GM18502 (cell line): ENCODE data around the gene B3GNT8.
"Not testable (repeated sequence)": the region's sequence is repeated elsewhere in the genome, so short reads cannot be mapped to it uniquely, and the experiment has no call there.

Experiments used
- ATAC-seq: cut with Tn5 transposase; IDR thresholded peaks from one replicate; pipeline ENCODE4 v1.9.1; 2021; ENCODE audit warnings: mild to moderate bottlenecking; ENCODE audit not compliant: unreplicated experiment, poor library complexity

B3GNT8 gene

DNA sequence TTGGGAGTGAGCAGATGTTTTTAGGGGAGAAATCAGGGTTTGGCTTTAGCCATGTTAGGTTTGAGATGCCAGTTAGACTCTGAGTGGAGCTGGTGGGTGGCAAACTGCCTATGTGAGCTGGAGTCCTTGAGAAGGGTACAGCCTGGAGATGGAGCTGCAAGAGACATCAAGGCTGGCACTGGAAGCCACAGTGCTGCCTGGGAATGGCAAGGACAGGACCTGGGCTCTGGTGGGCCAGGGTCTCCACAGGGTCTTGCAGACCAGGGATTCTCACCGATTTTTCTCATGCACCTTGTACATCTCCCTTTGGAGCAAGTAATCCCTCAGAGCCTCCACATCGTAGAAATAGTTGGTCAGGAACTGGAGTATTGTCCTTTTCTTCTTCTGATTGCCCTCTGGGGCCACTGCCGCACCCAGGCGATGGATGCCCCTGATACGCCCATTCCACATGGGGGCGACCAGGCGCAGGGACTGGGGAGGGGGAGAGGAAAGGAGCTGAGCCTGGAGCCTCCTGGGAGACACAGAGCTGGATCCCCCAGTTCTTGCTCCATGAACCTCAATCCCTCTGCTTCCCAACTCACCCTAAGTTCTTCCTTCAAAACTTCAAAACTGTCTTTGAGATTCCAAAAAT is 10.9 kb upstream of the B3GNT8 start:
- ATAC-seq, result no peak

DNA sequence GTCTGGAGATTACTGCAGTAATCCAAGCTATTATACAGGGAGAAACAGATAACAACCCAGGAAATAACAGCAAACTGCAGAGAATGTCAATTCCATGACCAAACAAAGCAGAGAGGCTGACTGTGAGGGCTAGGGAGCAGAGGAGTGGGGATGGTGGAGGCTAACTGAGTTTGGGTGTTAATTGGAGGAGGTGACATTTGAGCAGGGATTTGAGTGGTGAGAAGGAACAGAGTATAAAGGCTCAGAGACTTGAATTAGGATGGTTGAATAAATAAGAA is 9.4 kb upstream of the B3GNT8 start:
- ATAC-seq, result no peak

DNA sequence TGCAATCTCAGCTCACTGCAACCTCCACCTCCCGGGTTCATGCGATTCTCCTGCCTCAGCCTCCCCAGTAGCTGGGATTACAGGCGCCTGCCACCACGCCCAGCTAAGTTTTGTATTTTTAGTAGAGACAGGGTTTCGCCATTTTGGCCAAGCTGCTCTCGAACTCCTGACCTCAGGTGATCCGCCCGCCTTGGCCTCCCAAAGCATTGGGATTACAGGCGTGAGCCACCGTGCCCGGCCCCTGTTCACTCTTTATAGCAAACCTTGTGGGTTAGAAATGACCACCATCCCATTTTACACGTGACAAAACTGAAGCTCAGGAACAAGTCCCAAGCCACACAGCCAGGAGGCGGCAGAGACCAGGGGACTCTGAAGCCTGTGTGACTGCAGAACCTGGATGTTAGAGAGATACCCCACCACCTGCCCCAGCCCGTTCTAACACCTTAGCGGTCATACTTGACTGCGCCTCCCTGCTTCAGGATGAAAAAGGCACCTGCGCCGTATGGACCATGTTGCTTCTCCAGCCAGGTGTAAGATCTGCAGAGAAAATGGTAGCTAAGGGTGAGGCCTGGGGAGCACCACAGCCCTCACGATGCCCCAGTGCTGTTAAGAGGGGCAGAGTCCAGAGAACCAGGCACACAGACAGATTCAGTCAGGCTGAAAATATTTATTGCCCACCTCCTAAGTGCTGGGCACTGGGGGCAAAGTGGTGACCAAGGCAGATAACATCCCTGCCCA is 8.9 kb upstream of the B3GNT8 start:
- ATAC-seq, result no peak

DNA sequence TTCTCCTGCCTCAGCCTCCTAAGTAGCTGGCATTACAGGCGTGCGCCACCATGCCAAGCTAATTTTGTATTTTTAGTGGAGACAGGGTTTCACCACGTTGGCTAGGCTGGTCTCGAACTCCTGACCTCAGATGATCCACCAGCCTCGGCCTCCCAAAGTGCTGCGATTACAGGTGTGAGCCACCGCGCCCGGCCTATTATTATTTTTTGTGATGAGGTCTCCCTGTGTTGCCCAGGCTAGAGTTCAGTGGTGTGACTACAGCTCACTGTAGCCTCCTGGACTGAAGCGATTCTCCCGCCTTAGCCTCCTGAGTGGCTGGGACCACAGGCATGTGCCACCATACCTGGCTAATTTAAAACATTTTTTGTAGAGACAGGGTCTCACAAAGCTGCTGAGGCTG is 8.2 kb upstream of the B3GNT8 start:
- ATAC-seq, result not testable (repeated sequence)

DNA sequence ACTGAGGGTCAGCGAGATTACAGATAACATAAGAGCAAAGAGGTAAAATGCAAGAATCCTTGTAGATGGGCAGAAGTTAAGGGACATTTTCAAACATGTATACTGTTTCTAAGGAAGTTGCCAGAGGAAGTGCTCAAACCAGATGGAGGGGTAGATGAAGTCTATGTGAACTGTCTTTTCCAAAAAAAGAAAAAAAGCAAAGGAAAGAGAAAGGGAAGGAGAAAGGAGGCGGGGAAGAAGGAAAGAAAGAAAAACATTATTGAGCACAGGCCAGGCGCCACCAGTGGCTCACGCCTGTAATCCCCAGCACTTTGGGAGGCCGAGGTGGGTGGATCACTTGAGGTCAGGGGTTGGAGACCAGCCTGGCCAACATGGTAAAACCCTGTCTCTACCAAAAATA is 7.3 kb upstream of the B3GNT8 start:
- no peak for ATAC-seq

DNA sequence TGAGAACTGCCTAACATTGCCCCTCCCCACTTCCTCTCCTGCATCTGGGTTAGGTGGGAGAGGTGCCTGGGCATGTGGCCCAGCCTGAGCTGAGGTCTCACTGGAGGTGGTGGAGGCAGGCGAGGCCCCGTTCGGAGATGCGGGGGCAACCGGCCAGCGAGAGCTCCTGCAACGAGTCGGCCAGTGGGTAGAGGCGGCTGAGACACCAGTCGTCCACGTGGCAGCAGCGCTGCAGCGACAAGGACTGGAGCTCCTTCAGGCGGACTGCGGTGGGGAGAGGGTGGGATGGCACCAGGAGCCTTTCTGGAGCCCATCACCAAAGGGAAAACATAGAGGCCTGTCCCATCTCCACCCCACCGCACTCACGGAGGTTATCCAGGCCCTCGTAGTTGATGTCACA is 6.0 kb upstream of the B3GNT8 start:
- no peak for ATAC-seq

DNA sequence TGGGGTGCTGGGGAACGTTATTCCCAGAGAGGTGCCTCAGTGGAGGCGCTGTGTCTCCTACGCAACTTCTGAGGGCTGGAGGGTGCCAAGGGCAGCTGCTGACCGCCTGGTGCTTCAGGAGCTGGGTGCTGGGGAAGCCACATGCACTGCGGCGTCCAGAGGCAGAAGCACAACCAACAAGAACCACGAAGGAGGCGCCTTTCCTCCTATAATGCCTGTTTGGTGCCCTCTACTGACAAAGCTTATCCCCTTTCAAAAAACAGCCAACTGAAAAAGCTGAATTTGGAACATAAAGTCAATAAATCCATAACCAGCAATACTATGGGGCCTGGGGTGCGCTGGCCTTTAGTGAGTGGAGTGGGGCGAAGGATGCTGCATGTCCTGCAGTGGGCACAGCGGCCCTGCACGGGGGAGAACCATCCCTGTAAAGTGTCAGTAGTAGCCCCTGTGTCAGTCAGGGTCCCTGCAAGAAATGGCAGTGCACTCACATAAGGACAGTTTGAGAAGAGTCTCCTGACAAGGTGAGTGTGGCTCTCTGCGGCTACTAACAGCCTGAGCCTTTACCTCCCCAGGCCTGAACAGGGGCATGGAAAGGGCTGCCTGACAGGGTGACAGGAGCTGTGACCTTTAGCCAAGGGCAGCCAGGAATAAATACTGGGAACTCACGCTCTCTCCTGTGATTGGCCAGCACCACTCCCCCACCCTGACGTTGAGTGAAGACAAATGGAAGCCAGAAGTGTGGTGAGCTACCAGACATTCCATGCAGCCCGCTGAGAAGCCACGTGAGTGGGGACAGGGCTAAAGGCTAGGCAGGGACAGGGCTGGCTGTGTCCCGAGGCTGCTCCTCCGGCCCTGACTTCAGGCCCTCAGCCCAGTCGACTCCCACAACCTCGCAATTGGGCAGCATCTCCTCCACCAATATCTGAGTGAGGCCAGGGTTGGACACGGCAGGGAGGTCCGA is 4.5 kb upstream of the B3GNT8 start:
- no peak for ATAC-seq

DNA sequence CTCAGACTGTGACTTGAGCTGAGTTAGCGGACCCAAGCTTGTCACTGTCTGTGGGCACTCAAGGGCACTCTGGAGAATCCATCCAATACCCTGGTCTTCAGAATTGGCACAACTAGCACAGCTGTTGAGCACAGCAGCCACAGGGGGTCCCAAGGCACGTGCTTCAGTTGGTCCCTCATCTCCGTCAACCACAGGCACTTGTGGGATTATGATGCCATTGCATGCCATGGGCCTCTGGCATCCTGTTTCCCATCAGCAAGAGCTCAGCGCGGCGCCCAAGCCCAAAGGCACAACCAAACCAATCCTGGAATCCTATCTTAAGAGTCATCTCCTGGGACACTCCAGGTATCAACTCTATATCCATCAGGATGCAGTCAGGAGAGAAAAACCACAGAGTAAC is 3.7 kb upstream of the B3GNT8 start:
- ATAC-seq, result no peak

DNA sequence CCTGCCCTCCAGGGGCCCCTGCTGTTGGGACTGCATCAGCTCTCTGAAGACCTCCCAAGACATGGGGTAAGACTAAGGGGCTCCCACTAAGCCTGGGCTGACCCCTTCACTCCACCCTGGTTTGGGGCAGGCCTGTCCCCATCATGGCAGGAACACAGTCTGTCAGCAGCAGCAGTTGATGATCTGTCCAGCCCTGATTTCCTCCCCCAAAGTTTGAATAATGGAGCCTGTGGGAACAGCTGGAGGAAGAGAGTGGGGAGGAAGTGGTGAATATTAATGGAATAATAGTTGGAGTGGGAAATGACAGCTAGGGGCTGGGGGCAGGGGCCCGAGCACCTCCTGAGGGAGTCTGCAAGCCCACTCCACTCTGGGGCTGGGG is 1.3 kb upstream of the B3GNT8 start:
- ATAC-seq, result no peak

DNA sequence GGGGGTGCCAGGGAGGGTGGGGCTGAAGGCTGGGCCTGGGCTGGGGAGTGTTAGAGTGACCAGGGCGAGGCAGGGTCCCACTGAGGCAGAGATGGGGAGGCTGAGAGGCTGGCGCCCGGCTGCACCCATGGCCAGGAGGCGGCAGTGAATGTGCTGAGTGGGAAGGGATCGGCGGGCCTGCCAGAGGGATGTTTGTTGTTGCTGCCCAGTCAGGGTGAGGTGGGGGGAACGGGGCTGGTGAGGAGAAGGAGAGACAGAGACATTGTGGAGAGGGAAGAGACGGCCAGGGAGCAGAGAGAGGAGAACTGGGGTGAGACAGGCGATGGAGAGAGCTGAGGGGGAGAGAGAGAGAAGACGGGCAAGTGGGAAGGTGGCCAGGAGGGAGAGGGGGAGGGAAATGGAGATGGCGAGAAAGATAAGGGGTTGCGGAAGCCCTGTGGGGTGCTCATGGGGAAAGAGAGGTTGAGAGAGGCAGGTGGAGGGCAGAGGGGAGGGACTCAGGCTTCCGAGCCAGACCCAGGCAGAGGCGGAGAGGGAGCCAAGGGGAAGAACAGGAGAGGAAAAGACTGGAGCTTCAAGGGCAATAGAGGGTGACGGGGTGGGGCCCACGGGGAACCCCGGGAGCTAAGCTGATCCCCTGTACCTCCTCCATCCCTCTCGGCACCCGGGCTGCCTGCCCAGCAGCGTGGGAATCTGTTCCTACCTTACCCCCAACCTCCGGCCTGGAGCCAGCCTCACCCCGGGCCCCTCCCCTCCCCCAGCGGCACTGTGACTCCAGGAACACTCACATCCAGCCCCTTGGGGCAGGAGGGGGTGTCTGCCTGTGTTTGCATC is 690 bp upstream of the B3GNT8 start:
- peak; percentile 11 for ATAC-seq

DNA sequence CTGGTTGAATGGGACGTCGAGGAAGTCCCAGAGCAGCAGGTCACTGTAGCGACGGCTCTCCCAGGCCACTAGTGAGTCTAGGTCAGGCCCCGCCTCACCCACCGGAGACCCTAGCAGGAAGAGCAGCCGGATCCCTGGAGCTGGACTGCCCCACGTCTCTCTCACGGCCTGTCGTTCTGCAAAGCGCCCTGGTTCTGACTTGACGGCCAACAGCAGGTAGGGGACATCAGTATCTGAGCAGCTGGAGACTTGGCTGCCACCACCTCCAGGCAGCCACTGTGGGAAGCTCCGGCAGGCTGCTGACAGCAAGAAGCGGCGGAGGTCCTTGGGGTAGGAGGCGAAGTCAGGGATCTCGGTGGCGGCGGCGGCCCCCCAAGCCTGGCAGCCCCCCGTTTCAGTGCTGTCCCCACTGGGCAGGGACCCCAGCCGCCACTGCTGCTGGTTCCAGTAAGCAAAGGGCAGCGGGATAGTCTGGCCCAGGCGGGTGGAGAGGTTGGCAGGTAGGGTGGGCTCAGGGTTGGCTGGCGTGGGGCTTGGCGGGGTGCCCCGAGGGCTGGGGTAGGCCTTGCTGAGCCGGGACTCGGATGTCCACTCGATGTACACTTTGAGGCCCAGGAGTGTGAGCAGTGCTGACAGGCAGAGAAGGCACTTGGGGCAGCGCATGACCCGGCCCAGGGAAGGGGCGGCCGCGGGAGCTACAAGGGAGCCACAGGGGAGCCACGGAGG is 895 bp downstream of the B3GNT8 start:
- ATAC-seq, result no peak

DNA sequence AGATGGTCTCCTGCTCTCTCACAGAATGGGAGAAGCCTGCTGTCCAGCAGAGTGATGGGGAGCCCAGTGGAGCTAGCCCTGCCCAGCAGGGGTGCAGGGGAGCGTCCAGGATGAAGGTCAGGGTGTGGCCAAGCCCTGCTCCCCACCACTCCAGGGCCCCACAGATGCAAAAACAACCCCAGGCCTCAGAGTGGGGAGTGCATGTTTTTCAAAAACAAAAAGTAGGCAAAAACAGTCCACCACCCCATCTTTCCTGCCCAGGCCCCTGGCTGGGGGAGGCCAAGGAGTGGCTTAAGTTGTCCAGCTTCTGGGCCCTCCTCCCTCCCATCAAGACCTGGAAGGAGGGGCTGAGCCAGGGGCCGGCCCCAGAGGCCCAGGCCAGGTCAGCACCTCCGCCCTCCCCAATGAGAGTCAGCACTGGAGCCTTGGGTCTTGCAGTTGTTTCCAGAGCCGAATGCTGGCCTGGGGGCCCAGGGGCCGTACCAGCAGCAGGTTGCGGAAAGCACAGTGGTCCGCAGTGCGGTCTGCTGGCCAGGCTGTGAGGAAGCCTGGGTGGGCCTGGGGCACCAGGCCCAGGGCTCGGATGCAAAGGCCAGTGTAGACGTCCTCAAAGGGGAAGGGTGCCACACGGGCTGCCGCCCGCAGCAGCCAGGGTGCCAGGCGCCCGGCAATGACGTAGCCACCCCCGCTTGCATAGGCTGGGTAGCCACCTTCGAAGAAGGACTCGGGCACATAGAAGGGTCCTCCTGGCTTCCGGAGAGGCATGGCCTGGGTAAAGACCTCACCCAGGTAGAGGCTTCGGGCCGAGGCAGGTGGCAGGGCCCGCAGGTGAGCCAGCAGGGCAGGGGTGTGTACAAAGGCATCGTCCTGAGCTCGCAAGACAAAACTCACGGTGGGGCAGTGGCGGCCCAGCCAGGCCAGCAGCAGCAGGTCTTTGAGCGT is 1.7 kb downstream of the B3GNT8 start:
- no peak for ATAC-seq

DNA sequence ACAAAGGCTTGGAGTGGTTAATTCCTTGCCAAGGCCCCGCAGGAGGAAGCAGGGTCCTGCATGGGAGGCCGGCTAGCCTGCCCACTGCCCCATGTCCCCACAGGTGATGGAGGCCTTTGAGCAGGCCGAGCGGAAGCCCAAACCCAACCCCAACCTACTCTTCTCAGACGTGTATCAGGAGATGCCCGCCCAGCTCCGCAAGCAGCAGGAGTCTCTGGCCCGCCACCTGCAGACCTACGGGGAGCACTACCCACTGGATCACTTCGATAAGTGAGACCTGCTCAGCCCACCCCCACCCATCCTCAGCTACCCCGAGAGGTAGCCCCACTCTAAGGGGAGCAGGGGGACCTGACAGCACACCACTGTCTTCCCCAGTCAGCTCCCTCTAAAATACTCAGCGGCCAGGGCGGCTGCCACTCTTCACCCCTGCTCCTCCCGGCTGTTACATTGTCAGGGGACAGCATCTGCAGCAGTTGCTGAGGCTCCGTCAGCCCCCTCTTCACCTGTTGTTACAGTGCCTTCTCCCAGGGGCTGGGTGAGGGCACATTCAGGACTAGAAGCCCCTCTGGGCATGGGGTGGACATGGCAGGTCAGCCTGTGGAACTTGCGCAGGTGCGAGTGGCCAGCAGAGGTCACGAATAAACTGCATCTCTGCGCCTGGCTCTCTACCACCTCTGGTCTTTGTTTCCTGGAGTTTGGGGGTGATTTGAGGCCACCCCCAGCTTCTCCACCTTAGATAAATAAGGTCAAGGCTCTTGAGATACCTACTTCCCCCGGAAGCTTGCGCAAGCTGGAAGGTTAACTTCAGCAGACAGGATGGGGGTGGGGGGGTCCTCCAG is 2.6 kb downstream of the B3GNT8 start:
- no peak for ATAC-seq

DNA sequence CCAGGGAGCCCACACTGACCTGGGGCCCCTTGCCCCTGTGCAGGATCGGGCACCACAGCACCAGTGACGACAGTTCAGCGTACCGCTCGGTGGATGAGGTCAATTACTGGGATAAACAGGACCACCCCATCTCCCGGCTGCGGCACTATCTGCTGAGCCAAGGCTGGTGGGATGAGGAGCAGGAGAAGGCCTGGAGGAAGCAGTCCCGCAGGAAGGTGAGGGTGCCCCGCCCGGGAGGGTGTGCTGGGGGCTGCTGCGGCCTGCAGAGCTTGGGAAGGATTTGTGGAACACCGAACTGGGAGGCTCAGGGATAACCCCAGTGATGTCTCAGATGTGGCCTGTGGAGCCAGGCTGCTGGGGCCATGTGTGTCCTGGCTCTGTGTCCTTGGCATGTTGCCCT is 4.2 kb downstream of the B3GNT8 start:
- no peak for ATAC-seq

DNA sequence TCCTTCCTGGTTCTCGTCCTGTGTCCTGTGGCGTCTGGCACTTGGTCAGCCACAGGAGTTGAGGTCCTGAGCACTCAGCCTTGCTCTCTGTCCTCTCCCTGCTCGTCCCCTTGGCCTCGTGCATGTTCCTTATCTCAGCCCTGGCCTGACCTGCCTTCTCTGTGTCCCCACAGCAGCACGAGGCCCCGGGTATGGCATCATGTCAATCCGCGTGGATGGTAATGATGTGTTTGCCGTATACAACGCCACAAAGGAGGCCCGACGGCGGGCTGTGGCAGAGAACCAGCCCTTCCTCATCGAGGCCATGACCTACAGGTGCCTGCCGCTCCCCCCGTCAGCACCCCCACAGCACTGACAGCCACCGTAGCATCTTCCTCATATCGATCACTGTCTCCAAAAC is 4.7 kb downstream of the B3GNT8 start:
- ATAC-seq, result no peak

DNA sequence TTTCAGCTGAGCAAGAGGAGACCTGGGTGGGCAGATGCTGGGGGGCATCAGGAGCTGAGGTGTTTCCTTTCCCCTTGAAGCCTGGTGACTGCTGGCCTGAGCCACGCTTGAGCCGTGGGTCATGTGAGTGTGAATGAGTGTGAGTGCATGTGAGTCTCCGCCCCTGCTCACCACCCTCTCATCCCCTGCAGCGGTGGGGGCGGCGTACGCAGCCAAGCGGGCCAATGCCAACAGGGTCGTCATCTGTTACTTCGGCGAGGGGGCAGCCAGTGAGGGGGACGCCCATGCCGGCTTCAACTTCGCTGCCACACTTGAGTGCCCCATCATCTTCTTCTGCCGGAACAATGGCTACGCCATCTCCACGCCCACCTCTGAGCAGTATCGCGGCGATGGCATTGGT is 5.2 kb downstream of the B3GNT8 start:
- ATAC-seq, result no peak

DNA sequence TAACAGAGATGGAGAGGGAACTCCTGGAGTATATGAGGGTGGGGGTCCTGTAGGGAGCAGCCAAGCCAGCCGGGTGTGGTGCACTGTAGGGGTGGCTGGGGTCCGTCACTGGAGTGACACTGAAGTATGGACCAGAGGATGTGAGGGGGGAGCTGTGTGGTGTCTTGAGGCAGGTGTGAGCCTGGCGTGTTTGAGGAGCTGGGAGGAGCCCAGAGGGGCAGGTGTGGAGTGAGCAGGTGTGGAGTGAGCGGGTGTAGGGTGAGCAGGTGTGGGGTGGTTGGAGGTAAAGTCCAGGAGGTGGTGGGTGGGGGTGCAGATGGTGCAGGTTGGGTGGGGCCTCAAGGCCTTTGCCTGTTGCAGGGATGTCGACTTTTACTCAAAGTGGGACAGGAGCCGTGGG is 5.9 kb downstream of the B3GNT8 start:
- no peak for ATAC-seq
